Colonic mucosa (tissue), 4 donors: Measurements from ENCODE around the gene CBX4. TPM values are rescaled to one million over a fixed set of nuclear protein-coding genes. Genes with fewer than 3 reads are reported as not detected.

ENCODE experiments used
- DNase-seq: peaks from one replicate; pipeline ENCODE4 v3.0.0-alpha.2; 2020
- H3K27ac ChIP-seq: fragments of 200-600 bp; one replicate; pipeline ENCODE4 v1.8.0; 2021
- H3K27me3 ChIP-seq: fragments of 200-600 bp; one replicate; pipeline ENCODE4 v1.8.0; 2021
- H3K36me3 ChIP-seq: fragments of 200-600 bp; one replicate; pipeline ENCODE4 v1.8.0; 2021
- H3K4me1 ChIP-seq: fragments of 200-600 bp; one replicate; pipeline ENCODE4 v1.8.0; 2021; ENCODE audit warnings: mild to moderate bottlenecking
- H3K4me3 ChIP-seq: fragments of 200-600 bp; one replicate; pipeline ENCODE4 v1.8.0; 2021
- H3K9ac ChIP-seq, 2 donors: one replicate each; pipeline ENCODE4 v1.7.0; 2013; ENCODE audit warnings: control low read depth in 2 of 2, low read depth in 2 of 2, low read length in 2 of 2
- H3K9me3 ChIP-seq: fragments of 200-600 bp; one replicate; pipeline ENCODE4 v1.8.0; 2021
- CTCF ChIP-seq: fragments of 200-600 bp; IDR thresholded peaks from one replicate; pipeline ENCODE4 v1.8.0; 2022; ENCODE audit warnings: antibody characterized with exemption, mild to moderate bottlenecking
- intact Hi-C: fragments of 100-400 bp; cut with DNase I; formaldehyde crosslinking; loops from one replicate; pipeline ENCODE4 v1.14.1; 2022
- total RNA-seq, 2 donors: library from RNA; stranded (reverse); fragmentation: NEBNext Ultra II Directional in 1 of 2; extraction: Animal tissue kit (Norgen Biotek cat#: 25700) in 1 of 2; gene quantifications; one replicate each; pipeline ENCODE4 v1.2.1, GENCODE V29; 2021
- donor health status: healthy.
- donor health status: DM: no; HTN: no; CAD: no.
- donor health status: DM: no; HTN: no; CAD: no.

The CBX4 gene
- total RNA-seq, 2 donors from 2014 or later: 10.6 to 18.1 TPM

GRCh38 chr17:79826841-79827578 is 12.2 kb downstream of the CBX4 start:
- DNase-seq: no peak
- Histone ChIP-seq H3K36me3 (no peaks in the 10 kb centered on the region), H3K27ac (no peak overlapping the region), H3K4me3 (no peak overlapping the region), H3K4me1 (peaks cover 2% of the 10 kb centered on the region), H3K27me3 (no peaks in the 10 kb centered on the region), H3K9ac (no peak overlapping the region), H3K9me3 (no peaks in the 10 kb centered on the region)
- no peak for TF ChIP-seq CTCF
- intact Hi-C loops: no loop called here

- Histone ChIP-seq H3K9me3 (no peaks in the 10 kb centered on the region), H3K4me3 (no peak overlapping the region), H3K4me1 (no peaks in the 10 kb centered on the region), H3K36me3 (no peaks in the 10 kb centered on the region), H3K9ac (no peak overlapping the region), H3K27me3 (no peaks in the 10 kb centered on the region), H3K27ac (no peak overlapping the region)
- intact Hi-C loops: no loop called here
- DNase-seq: no peak
- TF ChIP-seq CTCF: no peak
Measured at GRCh38 chr17:79826204-79826680, 13.0 kb downstream of the CBX4 start.

GRCh38 chr17:79825580-79825921 is 13.7 kb downstream of the CBX4 start:
- no peaks in the 10 kb centered on the region for H3K36me3 ChIP-seq
- no peak overlapping the region for H3K27ac ChIP-seq
- H3K9ac ChIP-seq: no peak overlapping the region
- H3K9me3 ChIP-seq: no peaks in the 10 kb centered on the region
- intact Hi-C loops: no loop called here
- no peak overlapping the region for H3K4me3 ChIP-seq
- no peak for DNase-seq
- no peaks in the 10 kb centered on the region for H3K27me3 ChIP-seq
- no peak for TF ChIP-seq CTCF
- H3K4me1 ChIP-seq: no peaks in the 10 kb centered on the region

GRCh38 chr17:79824893-79825579 is 14.2 kb downstream of the CBX4 start:
- Histone ChIP-seq H3K4me1 (no peaks in the 10 kb centered on the region), H3K27ac (no peak overlapping the region), H3K36me3 (no peaks in the 10 kb centered on the region), H3K9ac (no peak overlapping the region), H3K4me3 (no peak overlapping the region), H3K9me3 (no peaks in the 10 kb centered on the region), H3K27me3 (no peaks in the 10 kb centered on the region)
- intact Hi-C loops: no loop called here
- no peak for DNase-seq
- TF ChIP-seq CTCF: no peak

GRCh38 chr17:79824234-79824633 is 15.0 kb downstream of the CBX4 start:
- no peak overlapping the region for H3K4me3 ChIP-seq
- no peak for DNase-seq
- H3K27ac ChIP-seq: no peak overlapping the region
- H3K27me3 ChIP-seq: no peaks in the 10 kb centered on the region
- intact Hi-C loops: no loop called here
- H3K9ac ChIP-seq: no peak overlapping the region
- no peaks in the 10 kb centered on the region for H3K36me3 ChIP-seq
- no peaks in the 10 kb centered on the region for H3K9me3 ChIP-seq
- no peak for TF ChIP-seq CTCF
- H3K4me1 ChIP-seq: no peaks in the 10 kb centered on the region
